Adipocyte (in vitro differentiated cells): Measurements from ENCODE around the gene TREM1.

Source experiments
- DNase-seq: peaks from one replicate; pipeline ENCODE4 v3.0.0-alpha.2; 2015; ENCODE audit warnings: low read depth
- H3K27me3 ChIP-seq: replicated peaks from 2 replicates; pipeline ENCODE4 v1.7.0; 2013; ENCODE audit warnings: mild to moderate bottlenecking, low read length, moderate library complexity; ENCODE audit not compliant: control insufficient read depth, insufficient read depth
- H3K36me3 ChIP-seq: 2 replicates; pipeline ENCODE4 v1.7.0; 2013; ENCODE audit warnings: low read length, mild to moderate bottlenecking, moderate library complexity; ENCODE audit not compliant: control insufficient read depth, insufficient read depth, severe bottlenecking
- H3K4me1 ChIP-seq: 2 replicates; pipeline ENCODE4 v1.7.0; 2013; ENCODE audit warnings: mild to moderate bottlenecking, low read length, moderate library complexity; ENCODE audit not compliant: control insufficient read depth, insufficient read depth
- H3K4me3 ChIP-seq: 2 replicates; pipeline ENCODE4 v1.7.0; 2013; ENCODE audit warnings: mild to moderate bottlenecking, low read length, moderate library complexity
- H3K9ac ChIP-seq: 2 replicates; pipeline ENCODE4 v1.7.0; 2013; ENCODE audit warnings: mild to moderate bottlenecking, low read length, moderate library complexity
- H3K9me3 ChIP-seq: 2 replicates; pipeline ENCODE4 v1.7.0; 2013; ENCODE audit warnings: mild to moderate bottlenecking, low read length, moderate library complexity; ENCODE audit not compliant: control insufficient read depth

Gene TREM1

GRCh38 chr6:41232667-41233066, 53.8 kb downstream of the TREM1 start:
- Histone ChIP-seq H3K4me1 (no peaks in the 10 kb centered on the region), H3K9me3 (no peaks in the 10 kb centered on the region), H3K4me3 (no peak overlapping the region), H3K27me3 (peaks cover 17% of the 10 kb centered on the region), H3K9ac (no peak overlapping the region), H3K36me3 (no peaks in the 10 kb centered on the region)
- no peak for DNase-seq

DNA sequence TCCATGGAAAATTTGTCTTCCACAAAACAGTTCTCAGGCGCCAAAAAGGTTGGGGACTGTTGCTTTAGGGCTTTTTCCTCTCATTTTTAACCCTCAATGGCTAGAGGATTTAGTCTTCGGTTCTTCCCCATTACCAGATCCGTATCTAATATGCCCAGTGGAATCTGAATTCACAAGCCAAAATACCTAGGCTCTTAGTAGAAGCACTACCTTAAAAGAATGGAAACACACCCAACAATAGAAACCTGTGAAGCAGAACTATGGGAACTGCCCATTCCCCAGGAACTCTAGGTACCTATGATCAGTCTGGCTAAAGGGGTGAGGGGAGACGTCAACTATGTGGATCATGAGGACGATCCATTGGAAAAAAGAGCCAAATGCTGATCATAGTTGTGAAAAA, 55.2 kb downstream of the TREM1 start:
- Histone ChIP-seq H3K4me3 (no peak overlapping the region), H3K27me3 (peaks cover 16% of the 10 kb centered on the region), H3K9me3 (no peaks in the 10 kb centered on the region), H3K4me1 (no peaks in the 10 kb centered on the region), H3K9ac (no peak overlapping the region), H3K36me3 (no peaks in the 10 kb centered on the region)
- DNase-seq, result no peak

- Histone ChIP-seq H3K4me1 (no peaks in the 10 kb centered on the region), H3K27me3 (peaks cover 22% of the 10 kb centered on the region), H3K36me3 (no peaks in the 10 kb centered on the region), H3K9me3 (no peaks in the 10 kb centered on the region), H3K4me3 (no peak overlapping the region), H3K9ac (no peak overlapping the region)
- no peak for DNase-seq
Observed at GRCh38 chr6:41229721-41230120, 56.8 kb downstream of the TREM1 start.

DNA sequence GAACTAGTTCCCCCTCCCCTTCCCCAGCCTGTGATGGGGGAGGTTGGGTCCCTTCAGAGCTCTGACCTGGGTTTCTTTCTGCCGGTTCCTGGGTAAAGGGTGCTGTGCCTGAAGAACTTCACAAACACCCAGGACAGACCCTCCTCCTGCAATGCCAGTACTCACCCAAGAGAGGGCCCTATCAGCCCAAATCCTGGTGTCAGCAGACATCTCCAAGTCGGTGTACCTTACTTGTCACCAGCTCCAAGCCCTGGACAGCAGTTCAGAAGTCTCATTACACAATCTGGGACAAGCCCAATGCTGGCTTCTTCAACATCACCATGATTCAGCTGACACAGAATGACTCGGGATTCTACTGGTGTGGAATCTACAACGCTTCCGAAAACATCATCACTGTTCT, 57.9 kb downstream of the TREM1 start:
- H3K27me3 ChIP-seq, result peaks cover 25% of the 10 kb centered on the region
- peak; percentile 4 for DNase-seq
- no peaks in the 10 kb centered on the region for H3K36me3 ChIP-seq

GRCh38 chr6:41228096-41228495, 58.4 kb downstream of the TREM1 start, which contains the start of gene TREML4:
Gene TREML4 (plus strand): TSS chr6:41228349. CDS start chr6:41228428, 79 bp downstream.
- Histone ChIP-seq H3K36me3 (no peaks in the 10 kb centered on the region), H3K9ac (no peak within 1 kb of the TSS), H3K4me1 (no peaks in the 10 kb centered on the region), H3K4me3 (no peak within 1 kb of the TSS), H3K27me3 (peaks cover 27% of the 10 kb centered on the region), H3K9me3 (no peaks in the 10 kb centered on the region)
- DNase-seq, result no peak

More for the DNA sequence above, 57.9 kb downstream of the TREM1 start:
- H3K4me1 ChIP-seq, result no peaks in the 10 kb centered on the region
- H3K9me3 ChIP-seq, result no peaks in the 10 kb centered on the region
- no peak overlapping the region for H3K9ac ChIP-seq
- no peak overlapping the region for H3K4me3 ChIP-seq

DNA sequence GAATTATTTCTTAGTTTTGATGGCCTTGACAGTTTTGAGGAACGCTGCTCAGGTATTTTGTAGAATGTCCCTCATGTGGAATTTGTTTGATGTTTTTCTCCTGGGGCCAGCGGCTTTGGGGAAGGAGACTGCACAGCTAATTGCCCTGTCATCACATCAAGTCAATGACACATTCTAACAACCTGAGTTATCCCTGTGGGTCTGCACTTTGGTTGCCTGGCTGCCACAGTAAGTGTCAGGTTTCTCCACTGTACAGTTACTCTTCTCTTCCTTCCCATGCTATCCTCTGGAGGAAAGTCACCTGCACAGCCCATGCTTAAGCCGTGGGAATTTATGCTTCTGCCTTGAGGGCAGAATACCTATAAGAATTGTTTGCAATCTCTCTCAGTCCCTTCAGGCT, 59.7 kb downstream of the TREM1 start:
- Histone ChIP-seq H3K4me1 (no peaks in the 10 kb centered on the region), H3K36me3 (no peaks in the 10 kb centered on the region), H3K4me3 (no peak overlapping the region), H3K27me3 (peaks cover 33% of the 10 kb centered on the region), H3K9me3 (no peaks in the 10 kb centered on the region), H3K9ac (no peak overlapping the region)
- DNase-seq, result no peak

DNA sequence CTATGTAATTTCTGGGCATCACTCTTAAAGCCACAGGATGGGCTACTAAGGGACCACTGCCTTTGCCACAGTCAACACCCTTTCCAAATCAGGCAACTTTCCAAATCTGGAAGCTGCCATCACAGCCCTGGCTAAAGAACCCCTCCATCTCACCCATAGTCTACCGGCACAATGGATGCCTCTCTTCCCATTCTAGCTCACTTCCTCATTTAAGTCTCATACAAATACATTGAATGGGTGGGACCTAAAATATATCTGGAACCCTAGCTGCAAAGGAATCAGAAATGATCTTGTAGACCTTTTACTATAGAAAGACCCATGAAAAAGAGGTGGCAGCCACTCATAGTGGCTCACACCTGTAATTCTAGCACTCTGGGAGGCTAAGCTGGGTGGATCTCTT, 61.7 kb downstream of the TREM1 start:
- Histone ChIP-seq H3K27me3 (peaks cover 32% of the 10 kb centered on the region), H3K36me3 (no peaks in the 10 kb centered on the region)

More for the DNA sequence above, 61.7 kb downstream of the TREM1 start:
- no peak overlapping the region for H3K4me3 ChIP-seq
- no peak overlapping the region for H3K9ac ChIP-seq
- H3K9me3 ChIP-seq, result peaks cover 16% of the 10 kb centered on the region
- DNase-seq, result no peak
- H3K4me1 ChIP-seq, result no peaks in the 10 kb centered on the region
